ENCODE data around the gene GLS. TPM values are rescaled to one million over a fixed set of nuclear protein-coding genes. Genes with fewer than 3 reads are reported as not detected.

Gene GLS
- total and polyA plus RNA-seq, 2 donors (not counting 1 experiment from before 2014, with no cell fraction given), result 32.5 to 195 TPM

DNA sequence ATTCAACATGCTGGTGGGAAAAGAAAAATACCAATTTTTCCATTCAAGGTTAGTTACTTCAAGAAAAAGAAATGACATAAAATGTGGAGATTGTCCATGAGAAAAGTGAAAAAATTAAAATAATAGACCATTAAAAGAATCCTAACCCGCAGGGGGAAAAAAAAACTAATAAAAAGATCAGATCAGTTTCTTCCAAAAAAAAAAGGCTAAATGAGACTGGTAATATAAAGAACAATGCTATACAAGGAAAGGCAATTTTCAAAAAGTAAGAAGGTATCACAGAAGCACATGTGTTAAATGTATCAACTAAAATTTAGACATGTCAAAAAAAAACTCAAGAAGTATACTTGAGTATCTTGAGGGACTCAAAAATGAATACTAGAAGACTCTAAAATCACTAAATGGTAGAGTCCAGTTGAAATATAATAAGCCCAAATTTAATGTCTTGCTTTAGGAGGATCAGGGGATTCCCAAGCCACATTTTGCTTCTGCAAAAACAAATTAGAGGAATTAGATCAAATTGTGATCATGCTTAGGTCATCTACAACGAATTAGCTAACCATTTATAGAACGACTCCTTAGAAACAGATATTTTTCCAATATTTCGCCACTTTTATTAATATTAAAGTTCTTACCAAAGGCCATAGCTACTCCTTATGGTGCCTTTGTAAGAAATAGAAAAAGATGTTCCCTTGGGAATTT is 35.8 kb upstream of the GLS start:
- H3K27ac Mint-ChIP-seq, result no peak overlapping the region
- WGBS (ENCODE audit: insufficient coverage), result no CpG with 5 or more reads among the region's 4 CpGs
- DNase-seq, result no peak
- no peaks in the 10 kb centered on the region for H3K36me3 ChIP-seq (replicated peaks in 1 of 2; ENCODE audit: control extremely low read depth in 1 of 2, control insufficient read depth in 1 of 2, extremely low read depth in 1 of 2, insufficient read depth in 2 of 2, low read length in 1 of 2)
- no peaks in the 10 kb centered on the region for H3K27me3 ChIP-seq (replicated peaks in 1 of 4; ENCODE audit: control extremely low read depth in 1 of 4, control insufficient read depth in 3 of 4, insufficient read depth in 4 of 4, low read length in 3 of 4)
- no peaks in the 10 kb centered on the region for H3K27me3 Mint-ChIP-seq
- H3K4me2 ChIP-seq (replicated peaks; ENCODE audit: low read depth, low read length, poor library complexity, severe bottlenecking), result no peak overlapping the region
- TF ChIP-seq, protein P1, sequence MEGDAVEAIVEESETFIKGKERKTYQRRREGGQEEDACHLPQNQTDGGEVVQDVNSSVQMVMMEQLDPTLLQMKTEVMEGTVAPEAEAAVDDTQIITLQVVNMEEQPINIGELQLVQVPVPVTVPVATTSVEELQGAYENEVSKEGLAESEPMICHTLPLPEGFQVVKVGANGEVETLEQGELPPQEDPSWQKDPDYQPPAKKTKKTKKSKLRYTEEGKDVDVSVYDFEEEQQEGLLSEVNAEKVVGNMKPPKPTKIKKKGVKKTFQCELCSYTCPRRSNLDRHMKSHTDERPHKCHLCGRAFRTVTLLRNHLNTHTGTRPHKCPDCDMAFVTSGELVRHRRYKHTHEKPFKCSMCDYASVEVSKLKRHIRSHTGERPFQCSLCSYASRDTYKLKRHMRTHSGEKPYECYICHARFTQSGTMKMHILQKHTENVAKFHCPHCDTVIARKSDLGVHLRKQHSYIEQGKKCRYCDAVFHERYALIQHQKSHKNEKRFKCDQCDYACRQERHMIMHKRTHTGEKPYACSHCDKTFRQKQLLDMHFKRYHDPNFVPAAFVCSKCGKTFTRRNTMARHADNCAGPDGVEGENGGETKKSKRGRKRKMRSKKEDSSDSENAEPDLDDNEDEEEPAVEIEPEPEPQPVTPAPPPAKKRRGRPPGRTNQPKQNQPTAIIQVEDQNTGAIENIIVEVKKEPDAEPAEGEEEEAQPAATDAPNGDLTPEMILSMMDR (IDR thresholded peaks at IDR 0.05), result no peak
- TF ChIP-seq EZH2 (IDR thresholded peaks at IDR 0.05; ENCODE audit: borderline replicate concordance, insufficient read depth, low read depth, low read length, poor library complexity, severe bottlenecking), result no peak
- H3K9me3 ChIP-seq (ENCODE audit: control extremely low read depth in 1 of 3, control insufficient read depth in 2 of 3, insufficient read depth in 1 of 3, low read length in 2 of 3), result peaks cover 0 to 2% (median 0%) of the 10 kb centered on the region in 3 donors
- no peaks in the 10 kb centered on the region for H4K20me1 ChIP-seq (ENCODE audit: control insufficient read depth, insufficient read depth, low read length, poor library complexity, severe bottlenecking)
- no peak overlapping the region for H2AFZ ChIP-seq (ENCODE audit: insufficient read depth, low read depth, low read length, poor library complexity, severe bottlenecking)
- H3K79me2 ChIP-seq (ENCODE audit: control insufficient read depth, insufficient read depth, low read length), result no peaks in the 10 kb centered on the region
- H3K4me3 ChIP-seq (ENCODE audit: control extremely low read depth in 1 of 5, extremely low read depth in 1 of 5, insufficient read depth in 1 of 5, low read depth in 2 of 5, low read length in 4 of 5), result no peak overlapping the region
- no peak overlapping the region for H3K27ac ChIP-seq (ENCODE audit: low read length in 2 of 2)
- H3K4me3 Mint-ChIP-seq, result no peak overlapping the region
- H3K9ac ChIP-seq (ENCODE audit: low read length), result no peak overlapping the region
- H3K4me1 ChIP-seq (ENCODE audit: control insufficient read depth in 2 of 2, insufficient read depth in 2 of 2, low read length in 2 of 2), result peaks cover 6% of the 10 kb centered on the region in 2 donors
- ATAC-seq (ENCODE audit: low read depth), result no peak
- no peaks in the 10 kb centered on the region for H3K9me3 Mint-ChIP-seq (ENCODE audit: insufficient read depth)
- H3K4me1 Mint-ChIP-seq, result peaks cover 4% of the 10 kb centered on the region
- CTCF ChIA-PET, result interaction anchor here (1.1 kb wide), 1 partner anchor 103 kb away, joined by 3 read pairs; no protein-coding TSS in a partner anchor
- intact Hi-C loops (cut with micrococcal nuclease), result no loop called here
- POLR2A ChIA-PET, result no interaction called here

DNA sequence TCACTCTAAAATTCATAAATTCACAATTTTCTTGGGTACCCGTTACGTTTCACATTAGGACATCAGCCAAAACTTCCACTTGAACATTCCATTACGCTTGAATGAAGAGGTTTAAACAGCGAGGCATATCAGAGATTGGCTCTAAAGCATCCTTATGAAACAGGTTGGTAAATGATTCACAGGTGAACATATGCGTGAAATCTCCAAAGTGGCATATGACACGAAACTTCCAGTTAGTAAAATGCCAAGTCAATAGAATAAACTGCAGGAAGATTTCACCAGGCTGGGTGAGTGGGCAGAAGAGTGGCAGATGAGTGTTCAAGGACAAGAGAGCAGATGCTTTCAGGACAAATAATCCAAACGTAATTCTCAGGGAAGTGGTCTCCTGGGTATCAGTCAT is 33.9 kb upstream of the GLS start:
- POLR2A ChIA-PET, result no interaction called here

More for the DNA sequence above, 33.9 kb upstream of the GLS start:
- CTCF ChIA-PET, result no interaction called here
- Histone ChIP-seq H3K36me3 (replicated peaks in 1 of 2; ENCODE audit: control extremely low read depth in 1 of 2, control insufficient read depth in 1 of 2, extremely low read depth in 1 of 2, insufficient read depth in 2 of 2, low read length in 1 of 2) (peaks cover 0 to 1% of the 10 kb centered on the region in 2 experiments), H2AFZ (ENCODE audit: insufficient read depth, low read depth, low read length, poor library complexity, severe bottlenecking) (no peak overlapping the region), H3K27me3 (replicated peaks in 1 of 4; ENCODE audit: control extremely low read depth in 1 of 4, control insufficient read depth in 3 of 4, insufficient read depth in 4 of 4, low read length in 3 of 4) (no peaks in the 10 kb centered on the region), H3K79me2 (ENCODE audit: control insufficient read depth, insufficient read depth, low read length) (no peaks in the 10 kb centered on the region), H3K4me2 (replicated peaks; ENCODE audit: low read depth, low read length, poor library complexity, severe bottlenecking) (no peak overlapping the region), H3K4me1 (ENCODE audit: control insufficient read depth in 2 of 2, insufficient read depth in 2 of 2, low read length in 2 of 2) (peaks cover 6 to 7% of the 10 kb centered on the region in 2 donors), H4K20me1 (ENCODE audit: control insufficient read depth, insufficient read depth, low read length, poor library complexity, severe bottlenecking) (no peaks in the 10 kb centered on the region), H3K9me3 (ENCODE audit: control extremely low read depth in 1 of 3, control insufficient read depth in 2 of 3, insufficient read depth in 1 of 3, low read length in 2 of 3) (peaks cover 0 to 2% (median 0%) of the 10 kb centered on the region in 3 donors), H3K9ac (ENCODE audit: low read length) (no peak overlapping the region), H3K27ac (ENCODE audit: low read length in 2 of 2) (no peak overlapping the region), H3K4me3 (ENCODE audit: control extremely low read depth in 1 of 5, extremely low read depth in 1 of 5, insufficient read depth in 1 of 5, low read depth in 2 of 5, low read length in 4 of 5) (no peak overlapping the region)
- Mint-ChIP-seq H3K27me3 (no peaks in the 10 kb centered on the region), H3K4me1 (peaks cover 6% of the 10 kb centered on the region), H3K9me3 (ENCODE audit: insufficient read depth) (no peaks in the 10 kb centered on the region), H3K27ac (no peak overlapping the region), H3K4me3 (no peak overlapping the region)
- no peak for TF ChIP-seq EZH2 (IDR thresholded peaks at IDR 0.05; ENCODE audit: borderline replicate concordance, insufficient read depth, low read depth, low read length, poor library complexity, severe bottlenecking)
- TF ChIP-seq, protein P1 (IDR thresholded peaks at IDR 0.05), result no peak
- ATAC-seq (ENCODE audit: low read depth), result no peak
- intact Hi-C loops (cut with micrococcal nuclease), result no loop called here
- DNase-seq, result no peak
- 96% methylated on average over 5 of the region's 7 CpGs for WGBS (ENCODE audit: insufficient coverage)
